HFFc6 (cell line): ENCODE results near the gene PARD3B. TPM values are rescaled to one million over a fixed set of nuclear protein-coding genes. Genes with fewer than 3 reads are reported as not detected.
A peak's percentile ranks its signal among the peaks of the same experiment; 100 is the strongest.

Experiments used
- DNase-seq: peaks from one replicate; pipeline ENCODE4 v3.0.0-alpha.2; 2018
- H3K27ac Mint-ChIP-seq: 2 replicates; pipeline ENCODE4 v1.8.0; 2020; ENCODE audit warnings: mild to moderate bottlenecking, mixed read lengths
- H3K27me3 Mint-ChIP-seq: 2 replicates; pipeline ENCODE4 v1.8.0; 2021; ENCODE audit warnings: mild to moderate bottlenecking, moderate library complexity, mixed read lengths; ENCODE audit not compliant: insufficient read depth
- H3K36me3 Mint-ChIP-seq: 2 replicates; pipeline ENCODE4 v1.8.0; 2021; ENCODE audit warnings: low read depth, mixed read lengths
- H3K4me1 Mint-ChIP-seq: 2 replicates; pipeline ENCODE4 v1.8.0; 2020; ENCODE audit warnings: low read depth, mixed read lengths
- H3K4me3 Mint-ChIP-seq: 2 replicates; pipeline ENCODE4 v1.8.0; 2020; ENCODE audit warnings: mild to moderate bottlenecking, moderate library complexity, mixed read lengths
- H3K9me3 Mint-ChIP-seq: 2 replicates; pipeline ENCODE4 v1.8.0; 2020; ENCODE audit warnings: mild to moderate bottlenecking, mixed read lengths
- CTCF ChIP-seq: fragments of 200-600 bp; sonication (generic); IDR thresholded peaks from 2 replicates; pipeline ENCODE4 v1.5.0; 2021; ENCODE audit warnings: antibody characterized with exemption, mild to moderate bottlenecking
- total RNA-seq, 6 experiments: library from RNA; stranded (reverse); fragmentation: NEBNext Ultra II Directional; extraction: Animal tissue kit (Norgen Biotek cat#: 25700); gene quantifications; 2 replicates in 1 of 6; 3 replicates in 5 of 6; pipeline ENCODE4 v1.2.3, GENCODE V29; 2021

PARD3B gene
- total RNA-seq, 6 experiments from 2014 or later: 14.0 to 22.4 (median 15.3) TPM

DNA sequence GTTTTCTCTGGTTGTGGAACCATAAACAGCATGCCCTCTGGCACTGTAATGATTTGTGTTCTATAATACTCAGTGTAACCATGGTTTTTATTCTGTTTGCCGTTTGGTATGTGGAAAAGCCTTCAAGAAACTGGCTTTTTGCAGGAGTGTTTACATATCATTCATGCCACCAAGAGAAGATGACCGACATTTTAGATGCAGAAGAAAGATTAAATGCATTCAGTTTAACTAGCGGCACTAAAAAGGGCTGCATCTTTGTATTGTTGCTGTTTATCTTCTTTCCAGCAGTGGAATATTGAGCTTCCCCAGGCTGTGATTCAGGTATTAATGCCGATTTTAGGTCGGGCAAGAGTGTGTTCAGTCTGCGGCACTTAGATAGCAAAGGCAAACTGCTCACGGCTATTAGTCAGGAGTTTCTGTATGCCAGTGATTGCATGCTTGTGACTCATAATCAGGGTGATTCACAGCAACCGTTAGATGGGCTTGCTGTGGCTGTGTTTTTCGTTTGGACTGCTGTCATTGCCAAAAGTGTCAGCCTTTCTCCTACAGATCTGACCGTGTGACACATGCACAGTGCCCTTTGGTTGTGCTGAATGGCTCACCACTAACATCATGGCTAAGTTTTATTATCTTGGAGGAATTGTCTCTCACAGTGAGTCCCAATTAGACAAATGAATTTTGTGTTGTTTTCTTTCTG, 479.7 kb downstream of the PARD3B start:
- peak overlapping the region; percentile 98 for H3K27ac Mint-ChIP-seq
- TF ChIP-seq CTCF: no peak; the same call in 1 of the 2 replicates

DNA sequence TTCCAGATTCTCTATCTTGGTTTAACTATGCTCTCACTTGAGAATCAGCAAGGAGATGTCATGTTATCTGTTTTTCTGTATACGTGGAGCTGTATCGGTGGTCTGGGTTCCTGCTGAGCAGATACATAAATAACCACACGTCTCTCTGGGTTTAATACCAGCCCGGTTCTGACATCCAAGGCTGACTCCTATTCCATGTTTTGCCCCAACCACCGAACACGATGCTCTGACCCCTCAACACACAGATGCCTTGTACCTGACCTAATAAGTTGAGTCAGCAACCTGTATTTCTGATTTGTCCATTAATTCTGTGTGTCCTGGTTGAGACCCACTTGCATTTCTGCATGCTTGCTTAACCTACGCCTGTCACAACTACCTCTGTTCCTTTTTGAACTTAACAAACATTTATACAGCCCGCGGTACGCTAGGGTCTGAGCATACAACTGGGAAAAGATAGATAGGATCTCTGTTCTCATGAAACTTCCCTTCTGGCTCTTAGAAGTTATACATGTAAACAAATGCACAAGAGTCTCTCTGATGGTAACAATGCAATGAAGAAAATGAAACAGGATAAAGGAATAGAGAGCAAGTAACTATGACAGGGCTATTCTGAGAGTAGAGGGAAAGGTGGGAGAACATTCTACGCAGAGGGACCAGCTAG, 480.4 kb downstream of the PARD3B start:
- peaks cover 38% of the 10 kb centered on the region for H3K4me1 Mint-ChIP-seq
- no peak for TF ChIP-seq CTCF

More for the DNA sequence above, 479.7 kb downstream of the PARD3B start:
- Mint-ChIP-seq H3K27me3 (no peaks in the 10 kb centered on the region), H3K9me3 (no peaks in the 10 kb centered on the region), H3K4me3 (peak overlapping the region; percentile 83), H3K36me3 (no peaks in the 10 kb centered on the region), H3K4me1 (peaks cover 38% of the 10 kb centered on the region)
- DNase-seq: peak; percentile 98

DNA sequence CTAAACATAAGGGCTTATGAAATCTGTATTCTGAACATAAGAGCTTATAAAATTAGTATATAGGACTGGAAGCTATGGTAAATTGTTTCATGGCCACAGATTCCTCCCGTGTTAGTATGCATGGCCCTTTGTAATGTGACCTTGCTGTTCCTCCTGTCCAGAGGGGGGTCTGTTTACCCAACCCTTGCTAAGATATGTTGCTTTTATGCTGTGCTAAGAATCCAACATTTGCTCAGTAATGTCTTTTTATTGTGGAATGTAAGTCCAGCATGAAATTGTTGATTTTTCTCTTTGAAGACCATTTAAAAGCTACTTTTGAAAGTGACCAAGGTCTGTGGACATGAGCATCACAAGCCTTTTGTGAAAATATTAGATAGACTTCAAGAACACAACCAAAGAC, 485.4 kb downstream of the PARD3B start:
- no peaks in the 10 kb centered on the region for H3K27me3 Mint-ChIP-seq
- H3K4me3 Mint-ChIP-seq: no peak overlapping the region
- DNase-seq: no peak
- H3K4me1 Mint-ChIP-seq: peaks cover 18% of the 10 kb centered on the region
- H3K36me3 Mint-ChIP-seq: no peaks in the 10 kb centered on the region
- no peaks in the 10 kb centered on the region for H3K9me3 Mint-ChIP-seq
- no peak overlapping the region for H3K27ac Mint-ChIP-seq
- no peak for TF ChIP-seq CTCF

More for the DNA sequence above, 480.4 kb downstream of the PARD3B start:
- H3K9me3 Mint-ChIP-seq: no peaks in the 10 kb centered on the region
- peak overlapping the region; percentile 83 for H3K4me3 Mint-ChIP-seq
- no peak for DNase-seq
- no peaks in the 10 kb centered on the region for H3K36me3 Mint-ChIP-seq
- H3K27ac Mint-ChIP-seq: peak overlapping the region; percentile 98
- no peaks in the 10 kb centered on the region for H3K27me3 Mint-ChIP-seq

- Mint-ChIP-seq H3K27ac (no peak overlapping the region), H3K9me3 (no peaks in the 10 kb centered on the region), H3K27me3 (no peaks in the 10 kb centered on the region), H3K36me3 (no peaks in the 10 kb centered on the region), H3K4me1 (peaks cover 6% of the 10 kb centered on the region; the same call in 1 of the 2 replicates), H3K4me3 (no peak overlapping the region)
- no peak for TF ChIP-seq CTCF
- DNase-seq: no peak
Observed at GRCh38 chr2:205032093-205032551, 486.8 kb downstream of the PARD3B start.

- Mint-ChIP-seq H3K36me3 (no peaks in the 10 kb centered on the region), H3K27ac (no peak overlapping the region), H3K4me3 (no peak overlapping the region), H3K27me3 (no peaks in the 10 kb centered on the region), H3K4me1 (peaks cover 6% of the 10 kb centered on the region; the same call in 1 of the 2 replicates), H3K9me3 (no peaks in the 10 kb centered on the region)
- TF ChIP-seq CTCF: no peak
- DNase-seq: no peak
Observed at GRCh38 chr2:205033431-205033830, 488.2 kb downstream of the PARD3B start.
